PC-9 (cell line): Measurements from ENCODE around the gene PRR13.

Experiments used
- CTCF ChIP-seq: fragments of 200-600 bp; sonication (generic); conservative IDR thresholded peaks from 2 replicates; pipeline ENCODE4 v1.6.1; 2017; ENCODE audit warnings: mixed run types, antibody characterized with exemption, mild to moderate bottlenecking, moderate library complexity
- EZH2 ChIP-seq: fragments of 200-600 bp; sonication (generic); IDR thresholded peaks from 2 replicates; pipeline ENCODE4 v1.8.0; 2017; ENCODE audit warnings: antibody characterized with exemption, low read depth

- TF ChIP-seq CTCF (no peak), EZH2 (no peak)
Measured at GRCh38 chr12:53461591-53461990, 20.1 kb downstream of the PRR13 start.
